ENCODE results near the gene LY6G5C.

The LY6G5C gene

GRCh38 chr6:31636698-31637596 lies 43.9 kb downstream of the LY6G5C start:
- no peak for DNase-seq

GRCh38 chr6:31634969-31635575 lies 45.8 kb downstream of the LY6G5C start:
- DNase-seq: no peak

GRCh38 chr6:31634131-31634530 lies 46.7 kb downstream of the LY6G5C start:
- DNase-seq: no peak

GRCh38 chr6:31633447-31633846 lies 47.4 kb downstream of the LY6G5C start:
- DNase-seq: no peak

- DNase-seq: no peak
Observed at GRCh38 chr6:31632279-31632946, 48.5 kb downstream of the LY6G5C start.

GRCh38 chr6:31631681-31632278 lies 49.1 kb downstream of the LY6G5C start:
- no peak for DNase-seq

- no peak for DNase-seq
Observed at GRCh38 chr6:31631209-31631608, 49.7 kb downstream of the LY6G5C start.

- DNase-seq: no peak
Observed at GRCh38 chr6:31630177-31630934, 50.5 kb downstream of the LY6G5C start.

GRCh38 chr6:31629014-31629413 lies 51.9 kb downstream of the LY6G5C start:
- DNase-seq: no peak

- DNase-seq: no peak
Observed at GRCh38 chr6:31627690-31628287, 53.1 kb downstream of the LY6G5C start.

GRCh38 chr6:31626952-31627351 lies 53.9 kb downstream of the LY6G5C start:
- no peak for DNase-seq

Measured in activated CD4-positive, alpha-beta T cell treated with anti-CD3 and anti-CD28 coated beads, Interleukin-2, Interleukin-6, amounts not matched to agents 100 ng/mL and 50 ng/mL, durations not matched to agents 16 hours and 8 hours (primary cell).